Esophagus squamous epithelium (tissue), 4 donors: ENCODE results near the gene GCLC.

Experiments
- POLR2A ChIP-seq, 4 donors: fragments of 450-650 bp; IDR thresholded peaks; one replicate each; pipeline ENCODE4 v1.6.1; 2017; ENCODE audit warnings: antibody characterized with exemption in 4 of 4, mild to moderate bottlenecking in 4 of 4, moderate library complexity in 3 of 4
- TF ChIP-seq, protein P1 (sequence below), 6 experiments: fragments of 450-650 bp in 4 of 6; fragments of 200-600 bp in 2 of 6; sonication (generic) in 2 of 6; IDR thresholded peaks; one replicate each; pipeline ENCODE4 v1.5.1; 2016 to 2019; ENCODE audit warnings: antibody characterized with exemption in 6 of 6, mild to moderate bottlenecking in 4 of 6, moderate library complexity in 4 of 6

GRCh38 chr6:53573299-53573698, 28.4 kb upstream of the GCLC start:
- TF ChIP-seq, protein P1, sequence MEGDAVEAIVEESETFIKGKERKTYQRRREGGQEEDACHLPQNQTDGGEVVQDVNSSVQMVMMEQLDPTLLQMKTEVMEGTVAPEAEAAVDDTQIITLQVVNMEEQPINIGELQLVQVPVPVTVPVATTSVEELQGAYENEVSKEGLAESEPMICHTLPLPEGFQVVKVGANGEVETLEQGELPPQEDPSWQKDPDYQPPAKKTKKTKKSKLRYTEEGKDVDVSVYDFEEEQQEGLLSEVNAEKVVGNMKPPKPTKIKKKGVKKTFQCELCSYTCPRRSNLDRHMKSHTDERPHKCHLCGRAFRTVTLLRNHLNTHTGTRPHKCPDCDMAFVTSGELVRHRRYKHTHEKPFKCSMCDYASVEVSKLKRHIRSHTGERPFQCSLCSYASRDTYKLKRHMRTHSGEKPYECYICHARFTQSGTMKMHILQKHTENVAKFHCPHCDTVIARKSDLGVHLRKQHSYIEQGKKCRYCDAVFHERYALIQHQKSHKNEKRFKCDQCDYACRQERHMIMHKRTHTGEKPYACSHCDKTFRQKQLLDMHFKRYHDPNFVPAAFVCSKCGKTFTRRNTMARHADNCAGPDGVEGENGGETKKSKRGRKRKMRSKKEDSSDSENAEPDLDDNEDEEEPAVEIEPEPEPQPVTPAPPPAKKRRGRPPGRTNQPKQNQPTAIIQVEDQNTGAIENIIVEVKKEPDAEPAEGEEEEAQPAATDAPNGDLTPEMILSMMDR (IDR thresholded peaks at IDR 0.05) = no peak
- no peak for TF ChIP-seq POLR2A (IDR thresholded peaks at IDR 0.05)
